HEK293T (cell line): ENCODE measurements around the gene PHF20.
"Not testable (repeated sequence)": the region's sequence is repeated elsewhere in the genome, so short reads cannot be mapped to it uniquely, and the experiment has no call there.

ENCODE experiments used
- CTBP1 ChIP-seq: fragments of 450-650 bp; IDR thresholded peaks from 2 replicates; pipeline ENCODE4 v1.6.1; 2016; ENCODE audit warnings: borderline replicate concordance
- ELF4 ChIP-seq: fragments of 450-650 bp; IDR thresholded peaks from 2 replicates; pipeline ENCODE4 v1.6.1; 2017; ENCODE audit warnings: antibody characterized with exemption
- FOXK2 ChIP-seq: fragments of 450-650 bp; IDR thresholded peaks from 2 replicates; pipeline ENCODE4 v1.6.1; 2016; ENCODE audit warnings: mild to moderate bottlenecking
- FOXM1 ChIP-seq: fragments of 450-650 bp; IDR thresholded peaks from 2 replicates; pipeline ENCODE4 v1.6.1; 2017; ENCODE audit warnings: mild to moderate bottlenecking, borderline replicate concordance
- LEF1 ChIP-seq: fragments of 450-650 bp; IDR thresholded peaks from 2 replicates; pipeline ENCODE4 v1.6.1; 2017; ENCODE audit warnings: mild to moderate bottlenecking, borderline replicate concordance
- PKNOX1 ChIP-seq: fragments of 450-650 bp; IDR thresholded peaks from 2 replicates; pipeline ENCODE4 v1.6.1; 2016
- SUZ12 ChIP-seq: fragments of 450-650 bp; IDR thresholded peaks from 2 replicates; pipeline ENCODE4 v1.6.1; 2016; ENCODE audit warnings: mild to moderate bottlenecking

- TF ChIP-seq FOXK2, SUZ12, FOXM1, LEF1, CTBP1, ELF4, PKNOX1: not testable (repeated sequence)
These were observed 6.9 kb upstream of the PHF20 start for GRCh38 chr20:35764936-35765335.
